ENCODE measurements around the gene AHR.

Gene AHR

DNA sequence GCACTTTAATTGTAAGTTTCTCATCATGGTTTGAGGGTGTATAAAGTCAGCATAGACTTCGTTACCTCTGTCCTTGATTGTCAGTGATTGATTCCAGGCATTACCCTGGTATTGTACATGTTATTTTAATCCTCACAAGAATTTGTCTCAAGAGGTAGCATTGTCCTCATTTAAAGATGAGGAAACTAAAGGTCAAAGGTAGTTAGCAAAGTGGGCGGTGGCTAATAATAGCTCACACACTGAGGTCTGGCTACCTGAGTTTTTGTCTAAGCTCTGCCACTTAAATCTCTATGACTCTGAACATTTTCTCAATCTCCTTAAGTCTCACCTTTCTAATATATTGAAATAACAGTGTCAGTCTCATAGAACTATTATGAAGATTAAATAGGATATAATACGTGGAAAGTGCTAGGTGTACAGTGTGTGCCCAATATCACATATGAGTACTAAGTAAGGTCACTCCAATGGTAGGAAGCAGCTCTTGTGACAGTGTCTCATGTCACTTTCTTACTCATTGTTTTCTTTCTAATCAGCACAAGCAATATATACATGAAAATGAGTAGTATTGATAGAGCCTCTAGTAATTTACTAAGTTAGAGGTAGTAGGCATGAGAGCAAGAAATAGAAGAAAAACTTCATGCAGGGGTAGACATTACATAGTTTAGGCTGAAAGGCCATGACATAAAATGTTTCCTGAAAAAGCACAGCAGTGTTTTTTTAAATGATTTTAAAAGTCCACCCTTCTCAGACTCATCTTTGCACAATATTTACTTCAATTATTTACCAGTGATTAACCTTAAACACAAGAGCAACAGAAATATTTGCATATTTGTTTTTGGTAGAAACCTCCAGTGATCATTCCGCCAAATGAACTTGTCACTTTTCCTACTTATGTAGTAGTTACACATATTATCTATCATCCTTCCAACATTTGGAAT, 21.0 kb downstream of the AHR start:
- no peak overlapping the region for H3K4me3 ChIP-seq (ENCODE audit: control insufficient read depth, low read depth, low read length)
- TF ChIP-seq, protein P1, sequence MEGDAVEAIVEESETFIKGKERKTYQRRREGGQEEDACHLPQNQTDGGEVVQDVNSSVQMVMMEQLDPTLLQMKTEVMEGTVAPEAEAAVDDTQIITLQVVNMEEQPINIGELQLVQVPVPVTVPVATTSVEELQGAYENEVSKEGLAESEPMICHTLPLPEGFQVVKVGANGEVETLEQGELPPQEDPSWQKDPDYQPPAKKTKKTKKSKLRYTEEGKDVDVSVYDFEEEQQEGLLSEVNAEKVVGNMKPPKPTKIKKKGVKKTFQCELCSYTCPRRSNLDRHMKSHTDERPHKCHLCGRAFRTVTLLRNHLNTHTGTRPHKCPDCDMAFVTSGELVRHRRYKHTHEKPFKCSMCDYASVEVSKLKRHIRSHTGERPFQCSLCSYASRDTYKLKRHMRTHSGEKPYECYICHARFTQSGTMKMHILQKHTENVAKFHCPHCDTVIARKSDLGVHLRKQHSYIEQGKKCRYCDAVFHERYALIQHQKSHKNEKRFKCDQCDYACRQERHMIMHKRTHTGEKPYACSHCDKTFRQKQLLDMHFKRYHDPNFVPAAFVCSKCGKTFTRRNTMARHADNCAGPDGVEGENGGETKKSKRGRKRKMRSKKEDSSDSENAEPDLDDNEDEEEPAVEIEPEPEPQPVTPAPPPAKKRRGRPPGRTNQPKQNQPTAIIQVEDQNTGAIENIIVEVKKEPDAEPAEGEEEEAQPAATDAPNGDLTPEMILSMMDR (conservative IDR thresholded peaks at IDR 0.05; ENCODE audit: control insufficient read depth, insufficient read depth, low read depth, low read length), result no peak

DNA sequence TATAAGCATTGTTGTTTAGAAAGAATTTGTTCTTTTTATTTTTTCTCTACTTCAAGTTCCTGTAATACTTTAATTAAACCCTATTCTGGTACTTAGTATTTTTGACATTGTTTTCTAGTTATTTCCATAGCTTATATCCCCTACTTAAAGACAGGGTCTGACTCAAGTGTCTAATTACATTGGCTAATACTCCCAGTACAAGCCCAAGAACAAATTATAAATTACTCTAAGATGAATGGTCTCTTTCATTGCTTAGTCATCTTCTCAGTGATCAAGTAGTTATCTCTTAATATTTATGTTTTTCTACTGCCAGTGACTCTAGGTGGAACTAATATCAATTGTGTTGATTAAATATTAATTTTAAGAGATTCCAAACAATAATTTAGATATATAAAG, 21.6 kb downstream of the AHR start:
- no peak overlapping the region for H3K4me3 ChIP-seq (ENCODE audit: control insufficient read depth, low read depth, low read length)

More for the DNA sequence above, 21.0 kb downstream of the AHR start:
- DNase-seq (ENCODE audit: low read depth), result no peak

DNA sequence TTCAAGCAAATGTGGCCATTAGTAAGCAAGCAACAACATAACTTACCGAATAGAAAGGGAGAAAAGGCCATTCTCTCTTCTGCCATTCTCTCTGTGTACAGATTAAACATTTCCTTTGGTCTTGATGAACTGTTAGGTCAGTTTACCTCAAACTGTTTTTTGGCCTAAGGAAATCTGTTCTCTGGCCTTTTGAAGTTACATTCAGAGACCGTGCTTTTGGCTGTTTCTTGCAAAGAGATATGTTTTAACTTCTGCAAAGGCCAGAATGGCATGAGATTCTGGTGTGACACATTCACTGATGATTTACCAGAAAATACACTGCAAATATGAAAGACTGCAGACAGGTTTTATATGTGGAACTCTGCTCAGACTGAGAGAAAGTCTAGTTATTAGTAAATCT, 22.2 kb downstream of the AHR start:
- TF ChIP-seq, protein P1 (conservative IDR thresholded peaks at IDR 0.05; ENCODE audit: control insufficient read depth, insufficient read depth, low read depth, low read length), result no peak
- H3K4me3 ChIP-seq (ENCODE audit: control insufficient read depth, low read depth, low read length), result no peak overlapping the region
- peak; percentile 19 for DNase-seq (ENCODE audit: low read depth)

More for the DNA sequence above, 21.6 kb downstream of the AHR start:
- DNase-seq (ENCODE audit: low read depth), result peak; percentile 74
- TF ChIP-seq, protein P1 (conservative IDR thresholded peaks at IDR 0.05; ENCODE audit: control insufficient read depth, insufficient read depth, low read depth, low read length), result no peak

DNA sequence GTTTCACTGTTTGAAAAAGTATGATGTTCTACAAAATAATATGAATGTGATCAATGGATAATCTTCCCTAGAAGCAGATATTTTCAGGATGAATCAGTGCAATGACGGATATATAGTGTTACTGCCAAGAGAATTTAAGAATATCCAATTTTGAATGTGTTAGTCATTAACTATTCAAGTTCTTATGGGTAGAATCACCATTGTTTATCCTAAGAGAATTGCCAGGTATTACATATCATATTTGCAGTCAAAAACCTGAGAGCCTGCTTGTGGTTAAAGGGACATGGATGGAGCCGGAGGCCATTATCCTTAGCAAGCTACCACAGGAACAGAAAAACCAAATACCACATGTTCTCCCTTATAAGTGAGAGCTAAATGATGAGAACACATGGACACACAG, 26.9 kb downstream of the AHR start:
- DNase-seq (ENCODE audit: low read depth), result peak; percentile 71
- TF ChIP-seq, protein P1 (conservative IDR thresholded peaks at IDR 0.05; ENCODE audit: control insufficient read depth, insufficient read depth, low read depth, low read length), result no peak
- no peak overlapping the region for H3K4me3 ChIP-seq (ENCODE audit: control insufficient read depth, low read depth, low read length)

DNA sequence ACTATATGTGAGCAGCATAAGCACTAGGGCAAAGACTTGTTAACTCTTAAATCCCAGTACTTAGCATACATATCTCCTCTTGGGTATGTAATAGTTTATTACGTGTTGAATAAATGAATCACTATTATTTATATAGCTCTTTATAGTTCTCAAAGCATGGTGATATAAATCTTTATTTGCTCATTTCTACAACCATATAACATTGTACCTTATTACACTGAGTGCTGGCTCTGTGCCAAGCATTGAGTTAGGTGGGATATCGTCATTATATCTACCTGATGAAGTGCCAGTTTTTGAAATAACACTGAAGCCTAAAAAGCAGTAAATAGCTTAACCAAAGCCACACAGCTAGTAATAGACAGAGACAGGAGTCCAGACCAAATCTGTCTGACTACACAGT, 27.9 kb downstream of the AHR start:
- no peak for DNase-seq (ENCODE audit: low read depth)
- TF ChIP-seq, protein P1 (conservative IDR thresholded peaks at IDR 0.05; ENCODE audit: control insufficient read depth, insufficient read depth, low read depth, low read length), result no peak
- H3K4me3 ChIP-seq (ENCODE audit: control insufficient read depth, low read depth, low read length), result no peak overlapping the region

DNA sequence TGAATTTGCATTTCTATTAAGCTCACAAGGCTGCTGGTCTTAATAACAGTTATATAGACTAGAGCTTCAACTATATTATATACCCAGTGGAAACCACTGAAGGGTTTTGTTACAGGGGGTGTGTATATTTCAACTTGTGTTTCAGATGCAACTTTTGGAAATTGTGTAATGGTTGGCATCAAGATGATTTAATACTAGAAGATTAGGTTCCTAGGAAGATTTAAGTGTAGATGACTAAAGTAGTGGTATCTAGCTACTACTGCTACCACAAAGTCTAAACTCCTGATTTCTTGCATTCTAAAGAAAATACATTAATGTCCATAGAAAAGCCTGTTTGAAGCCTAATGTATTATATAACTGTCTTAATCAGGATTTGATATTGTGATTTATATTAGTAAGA, 30.2 kb downstream of the AHR start:
- DNase-seq (ENCODE audit: low read depth), result no peak
- TF ChIP-seq, protein P1 (conservative IDR thresholded peaks at IDR 0.05; ENCODE audit: control insufficient read depth, insufficient read depth, low read depth, low read length), result no peak
- no peak overlapping the region for H3K4me3 ChIP-seq (ENCODE audit: control insufficient read depth, low read depth, low read length)
